DMS 273 treated with DMSO at 0.1 percent for 48 hours (cell line): ENCODE measurements around the gene LRRC32.

Experiments used
- DNase-seq: peaks from one replicate; lab custom pipeline; 2025; lab: John Stamatoyannopoulos, UW

Gene LRRC32

GRCh38 chr11:76662656-76663485 is 7.7 kb downstream of the LRRC32 start:
- DNase-seq, result no peak

- no peak for DNase-seq
Observed at GRCh38 chr11:76661834-76662434, 8.6 kb downstream of the LRRC32 start.

GRCh38 chr11:76661306-76661751 is 9.2 kb downstream of the LRRC32 start:
- DNase-seq, result no peak

GRCh38 chr11:76660533-76661305 is 9.8 kb downstream of the LRRC32 start:
- no peak for DNase-seq

- DNase-seq, result no peak
Observed at GRCh38 chr11:76659672-76660532, 10.6 kb downstream of the LRRC32 start.

- no peak for DNase-seq
Observed at GRCh38 chr11:76658651-76659650, 11.6 kb downstream of the LRRC32 start.

GRCh38 chr11:76658231-76658630 is 12.3 kb downstream of the LRRC32 start:
- no peak for DNase-seq

- DNase-seq, result no peak
Observed at GRCh38 chr11:76657187-76658170, 13.1 kb downstream of the LRRC32 start.

- DNase-seq, result no peak
Observed at GRCh38 chr11:76656571-76657081, 13.9 kb downstream of the LRRC32 start.

GRCh38 chr11:76656050-76656531 is 14.5 kb downstream of the LRRC32 start:
- DNase-seq, result no peak

- no peak for DNase-seq
Observed at GRCh38 chr11:76655501-76656049, 15.0 kb downstream of the LRRC32 start.

- DNase-seq, result no peak
Observed at GRCh38 chr11:76654980-76655379, 15.6 kb downstream of the LRRC32 start.

GRCh38 chr11:76654298-76654851 is 16.2 kb downstream of the LRRC32 start:
- DNase-seq, result no peak

- peak; percentile 49 for DNase-seq
Observed at GRCh38 chr11:76653674-76654284, 16.8 kb downstream of the LRRC32 start.

GRCh38 chr11:76653012-76653673 is 17.4 kb downstream of the LRRC32 start:
- no peak for DNase-seq

GRCh38 chr11:76649851-76650372 is 20.6 kb downstream of the LRRC32 start:
- no peak for DNase-seq

GRCh38 chr11:76649011-76649410 is 21.5 kb downstream of the LRRC32 start:
- DNase-seq, result no peak
